ENCODE results near the gene ANKS1A. TPM values are rescaled to one million over a fixed set of nuclear protein-coding genes. Genes with fewer than 3 reads are reported as not detected.

ANKS1A gene
- total and polyA plus RNA-seq, 2 of the 4 experiments (the other 2 are of a cell fraction): 7.2 to 7.5 TPM

DNA sequence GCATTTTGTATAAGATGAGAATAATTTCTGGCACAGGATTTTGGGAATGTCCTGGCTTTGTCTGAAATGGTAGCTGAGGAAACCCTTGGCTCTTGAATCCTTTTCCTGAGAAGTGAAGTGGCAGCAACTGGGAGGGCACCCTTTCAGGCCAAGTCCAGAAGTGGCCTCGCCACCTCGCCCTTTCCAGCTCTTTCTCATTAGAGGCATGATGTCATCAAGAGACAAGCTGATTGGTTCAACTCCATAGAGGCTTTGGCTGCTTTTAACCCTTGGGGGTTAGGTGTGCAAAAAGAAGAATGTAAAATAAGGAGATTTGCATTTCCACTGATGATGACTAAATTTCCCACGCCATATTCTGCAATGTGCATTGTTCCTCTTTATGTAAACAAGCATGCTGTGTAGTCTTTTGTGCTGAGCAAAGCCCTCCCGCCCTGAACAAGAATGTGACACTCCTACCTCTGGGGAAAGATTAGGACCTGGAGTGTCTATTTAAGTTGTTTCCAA lies 135.5 kb downstream of the ANKS1A start:
- BruUV-seq (replicated peaks): no TSS peak
- H3K27ac ChIP-seq (ENCODE audit: insufficient read depth, low read length): no peak overlapping the region

More for the DNA sequence above, 135.5 kb downstream of the ANKS1A start:
- H3K4me3 ChIP-seq (ENCODE audit: insufficient read depth, low read depth, low read length): no peak overlapping the region
- no peak overlapping the region for H2BK20ac ChIP-seq (ENCODE audit: low read depth, low read length)
- H3K9ac ChIP-seq (ENCODE audit: low read depth, low read length): no peak overlapping the region
- ATAC-seq (ENCODE audit: low read depth) (peak; percentile 82), DNase-seq (peak; percentile 45)
- TF ChIP-seq MXI1 (IDR thresholded peaks at IDR 0.05; ENCODE audit: borderline replicate concordance, low read depth, low read length): no peak
- no peak for TF ChIP-seq FOS (IDR thresholded peaks at IDR 0.05; ENCODE audit: low read depth, low read length)
- TF ChIP-seq CEBPB (IDR thresholded peaks at IDR 0.05; ENCODE audit: low read depth, low read length): no peak
- TF ChIP-seq RAD21 (IDR thresholded peaks at IDR 0.05; ENCODE audit: low read length): no peak
- TF ChIP-seq MAZ (IDR thresholded peaks at IDR 0.05; ENCODE audit: borderline replicate concordance, low read depth, low read length): no peak
- no peak for TF ChIP-seq RFX5 (IDR thresholded peaks at IDR 0.05; ENCODE audit: low read depth, low read length)
- TF ChIP-seq, protein P1, sequence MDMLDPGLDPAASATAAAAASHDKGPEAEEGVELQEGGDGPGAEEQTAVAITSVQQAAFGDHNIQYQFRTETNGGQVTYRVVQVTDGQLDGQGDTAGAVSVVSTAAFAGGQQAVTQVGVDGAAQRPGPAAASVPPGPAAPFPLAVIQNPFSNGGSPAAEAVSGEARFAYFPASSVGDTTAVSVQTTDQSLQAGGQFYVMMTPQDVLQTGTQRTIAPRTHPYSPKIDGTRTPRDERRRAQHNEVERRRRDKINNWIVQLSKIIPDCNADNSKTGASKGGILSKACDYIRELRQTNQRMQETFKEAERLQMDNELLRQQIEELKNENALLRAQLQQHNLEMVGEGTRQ (IDR thresholded peaks at IDR 0.05; ENCODE audit: low read depth, low read length): no peak
- TF ChIP-seq, protein P2, sequence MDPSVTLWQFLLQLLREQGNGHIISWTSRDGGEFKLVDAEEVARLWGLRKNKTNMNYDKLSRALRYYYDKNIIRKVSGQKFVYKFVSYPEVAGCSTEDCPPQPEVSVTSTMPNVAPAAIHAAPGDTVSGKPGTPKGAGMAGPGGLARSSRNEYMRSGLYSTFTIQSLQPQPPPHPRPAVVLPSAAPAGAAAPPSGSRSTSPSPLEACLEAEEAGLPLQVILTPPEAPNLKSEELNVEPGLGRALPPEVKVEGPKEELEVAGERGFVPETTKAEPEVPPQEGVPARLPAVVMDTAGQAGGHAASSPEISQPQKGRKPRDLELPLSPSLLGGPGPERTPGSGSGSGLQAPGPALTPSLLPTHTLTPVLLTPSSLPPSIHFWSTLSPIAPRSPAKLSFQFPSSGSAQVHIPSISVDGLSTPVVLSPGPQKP (IDR thresholded peaks at IDR 0.05; ENCODE audit: borderline replicate concordance, low read depth, low read length): no peak
- TF ChIP-seq SMC3 (IDR thresholded peaks at IDR 0.05; ENCODE audit: low read depth, low read length): no peak
- no peak for TF ChIP-seq RCOR1 (IDR thresholded peaks at IDR 0.05; ENCODE audit: insufficient replicate concordance, low read length)
- no peak for TF ChIP-seq POLR2A (IDR thresholded peaks at IDR 0.05; ENCODE audit: low read depth, low read length)
- no peak for TF ChIP-seq MAFK (IDR thresholded peaks at IDR 0.05; ENCODE audit: low read depth, low read length)
- no peak for TF ChIP-seq NFE2L2 (IDR thresholded peaks at IDR 0.05; ENCODE audit: low read depth, low read length)
- no peak for TF ChIP-seq CHD1 (IDR thresholded peaks at IDR 0.05; ENCODE audit: low read depth, low read length)
- TF ChIP-seq, protein P3, sequence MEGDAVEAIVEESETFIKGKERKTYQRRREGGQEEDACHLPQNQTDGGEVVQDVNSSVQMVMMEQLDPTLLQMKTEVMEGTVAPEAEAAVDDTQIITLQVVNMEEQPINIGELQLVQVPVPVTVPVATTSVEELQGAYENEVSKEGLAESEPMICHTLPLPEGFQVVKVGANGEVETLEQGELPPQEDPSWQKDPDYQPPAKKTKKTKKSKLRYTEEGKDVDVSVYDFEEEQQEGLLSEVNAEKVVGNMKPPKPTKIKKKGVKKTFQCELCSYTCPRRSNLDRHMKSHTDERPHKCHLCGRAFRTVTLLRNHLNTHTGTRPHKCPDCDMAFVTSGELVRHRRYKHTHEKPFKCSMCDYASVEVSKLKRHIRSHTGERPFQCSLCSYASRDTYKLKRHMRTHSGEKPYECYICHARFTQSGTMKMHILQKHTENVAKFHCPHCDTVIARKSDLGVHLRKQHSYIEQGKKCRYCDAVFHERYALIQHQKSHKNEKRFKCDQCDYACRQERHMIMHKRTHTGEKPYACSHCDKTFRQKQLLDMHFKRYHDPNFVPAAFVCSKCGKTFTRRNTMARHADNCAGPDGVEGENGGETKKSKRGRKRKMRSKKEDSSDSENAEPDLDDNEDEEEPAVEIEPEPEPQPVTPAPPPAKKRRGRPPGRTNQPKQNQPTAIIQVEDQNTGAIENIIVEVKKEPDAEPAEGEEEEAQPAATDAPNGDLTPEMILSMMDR (conservative IDR thresholded peaks at IDR 0.05; ENCODE audit: low read depth, low read length): no peak
- TF ChIP-seq BHLHE40 (IDR thresholded peaks at IDR 0.05; ENCODE audit: low read depth, low read length): no peak
- H3K36me3 ChIP-seq (ENCODE audit: control insufficient read depth, insufficient read depth, low read length): no peaks in the 10 kb centered on the region
- H4K20me1 ChIP-seq (ENCODE audit: insufficient read depth, low read length): peaks cover 3% of the 10 kb centered on the region; the same call in 1 of the 2 replicates
- peak overlapping the region; percentile 3; the same call in 1 of the 2 replicates for H3K4ac ChIP-seq (ENCODE audit: low read depth, low read length)
- peaks cover 8 to 21% of the 10 kb centered on the region in 2 experiments for H3K79me1 ChIP-seq (ENCODE audit: low read depth in 1 of 2, low read length in 2 of 2)
- intact Hi-C loops (cut with micrococcal nuclease): no loop called here
- H4K8ac ChIP-seq (ENCODE audit: low read depth in 2 of 2, low read length in 2 of 2): no peak overlapping the region
- peaks cover 16% of the 10 kb centered on the region for H3K4me1 ChIP-seq (ENCODE audit: control insufficient read depth, insufficient read depth, low read length)
- H3K18ac ChIP-seq (ENCODE audit: low read depth, low read length): no peak overlapping the region
- ChIA-PET CTCF (no interaction called here), POLR2A (ENCODE audit: unreplicated experiment) (no interaction called here)
- no peak overlapping the region for H3K23ac ChIP-seq (ENCODE audit: low read depth, low read length)
- peaks cover 10% of the 10 kb centered on the region for H3K9me1 ChIP-seq (ENCODE audit: insufficient read depth, low read length)
- 0 out of 2 replicates have a peak overlapping the region, but pooled peaks have one; percentile 8 for H3K14ac ChIP-seq (replicated peaks; ENCODE audit: low read depth, low read length)
- H4K5ac ChIP-seq (ENCODE audit: low read depth, low read length): no peak overlapping the region
- 39% methylated on average over 2 of the region's 4 CpGs; no CpG with 5 or more reads in 1 of the 2 experiments for WGBS, 2 experiments (ENCODE audit: extremely low coverage in 2 of 2, insufficient read length in 1 of 2)
- H2AK9ac ChIP-seq (replicated peaks; ENCODE audit: low read depth, low read length, poor library complexity): peak overlapping the region; percentile 8
- no peak overlapping the region for H2BK15ac ChIP-seq (ENCODE audit: low read depth, low read length)
- peak overlapping the region; percentile 59 for H2AFZ ChIP-seq (replicated peaks; ENCODE audit: low read length, poor library complexity)
- no peak overlapping the region for H4K91ac ChIP-seq (ENCODE audit: insufficient read depth, low read depth, low read length)
- H3K56ac ChIP-seq (ENCODE audit: extremely low read depth, insufficient read depth, low read length): no peak overlapping the region
- no peaks in the 10 kb centered on the region for H3K9me3 ChIP-seq (ENCODE audit: control insufficient read depth, insufficient read depth, low read length)
- H3K27me3 ChIP-seq (ENCODE audit: control insufficient read depth, insufficient read depth, low read length): no peaks in the 10 kb centered on the region
- in situ Hi-C loops (cut with MboI; ENCODE audit: low sequenced_read_pairs): no loop called here
- dilution Hi-C loops (cut with HindIII; ENCODE audit: low sequenced_read_pairs, unreplicated experiment): no loop called here
- no peak overlapping the region for H3K4me2 ChIP-seq (ENCODE audit: low read depth, low read length)
- no peak overlapping the region for H2BK120ac ChIP-seq (ENCODE audit: low read depth, low read length)
- no peak overlapping the region for H2AK5ac ChIP-seq (ENCODE audit: low read depth, low read length)
- H2BK5ac ChIP-seq (ENCODE audit: low read depth, low read length, poor library complexity, severe bottlenecking): no peak overlapping the region

All from IMR-90 (cell line).